ENCODE measurements around the gene ZNF764. TPM values are rescaled to one million over a fixed set of nuclear protein-coding genes. Genes with fewer than 3 reads are reported as not detected.

Gene ZNF764
- polyA plus RNA-seq, 3 donors, result 0.94 to 4.6 (median 1.0) TPM

DNA sequence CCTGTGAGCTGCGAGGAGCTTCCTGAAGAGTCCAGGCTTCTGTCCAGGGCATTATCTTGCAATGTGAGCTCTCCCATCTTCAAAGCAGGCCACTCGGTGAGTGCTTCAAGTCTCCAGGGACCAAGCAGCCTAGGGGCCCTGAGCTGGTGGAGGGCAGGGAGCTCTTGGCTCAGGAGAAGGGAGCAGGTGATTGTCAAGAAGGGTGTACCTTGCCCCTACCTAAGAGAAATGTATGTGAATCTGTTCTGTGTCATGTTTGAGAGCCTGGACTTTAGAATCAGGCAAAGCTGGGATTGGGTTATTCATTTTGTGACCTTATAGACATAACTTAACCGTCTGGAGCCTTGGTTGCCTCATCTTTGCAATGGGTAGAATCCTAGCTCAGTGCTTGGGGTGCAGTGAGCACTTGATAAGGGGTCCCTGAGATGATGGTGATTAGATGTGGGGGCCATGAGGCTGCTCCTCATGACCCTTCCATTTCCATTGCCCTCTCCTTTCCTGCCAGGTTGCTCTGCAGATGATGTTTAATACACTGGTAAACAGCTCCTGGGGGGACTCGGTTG, 47.7 kb downstream of the ZNF764 start:
- no peak overlapping the region for H2AFZ ChIP-seq (ENCODE audit: insufficient read depth, low read depth, low read length, poor library complexity, severe bottlenecking)
- TF ChIP-seq, protein P1, sequence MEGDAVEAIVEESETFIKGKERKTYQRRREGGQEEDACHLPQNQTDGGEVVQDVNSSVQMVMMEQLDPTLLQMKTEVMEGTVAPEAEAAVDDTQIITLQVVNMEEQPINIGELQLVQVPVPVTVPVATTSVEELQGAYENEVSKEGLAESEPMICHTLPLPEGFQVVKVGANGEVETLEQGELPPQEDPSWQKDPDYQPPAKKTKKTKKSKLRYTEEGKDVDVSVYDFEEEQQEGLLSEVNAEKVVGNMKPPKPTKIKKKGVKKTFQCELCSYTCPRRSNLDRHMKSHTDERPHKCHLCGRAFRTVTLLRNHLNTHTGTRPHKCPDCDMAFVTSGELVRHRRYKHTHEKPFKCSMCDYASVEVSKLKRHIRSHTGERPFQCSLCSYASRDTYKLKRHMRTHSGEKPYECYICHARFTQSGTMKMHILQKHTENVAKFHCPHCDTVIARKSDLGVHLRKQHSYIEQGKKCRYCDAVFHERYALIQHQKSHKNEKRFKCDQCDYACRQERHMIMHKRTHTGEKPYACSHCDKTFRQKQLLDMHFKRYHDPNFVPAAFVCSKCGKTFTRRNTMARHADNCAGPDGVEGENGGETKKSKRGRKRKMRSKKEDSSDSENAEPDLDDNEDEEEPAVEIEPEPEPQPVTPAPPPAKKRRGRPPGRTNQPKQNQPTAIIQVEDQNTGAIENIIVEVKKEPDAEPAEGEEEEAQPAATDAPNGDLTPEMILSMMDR (IDR thresholded peaks at IDR 0.05), result no peak
- H3K27me3 ChIP-seq (ENCODE audit: control insufficient read depth in 2 of 2, insufficient read depth in 2 of 2, low read length in 2 of 2), result no peaks in the 10 kb centered on the region
- no peak overlapping the region for H3K4me3 ChIP-seq (replicated peaks in 1 of 3; ENCODE audit: low read depth in 2 of 3, low read length in 3 of 3)
- no peak for DNase-seq
- no peak overlapping the region for H3K4me2 ChIP-seq (replicated peaks; ENCODE audit: extremely low read depth, low read length, poor library complexity, severe bottlenecking)
- no peak overlapping the region for H3K27ac ChIP-seq (ENCODE audit: low read depth in 1 of 2, low read length in 2 of 2)
- H3K4me1 ChIP-seq (ENCODE audit: control insufficient read depth in 1 of 2, insufficient read depth in 2 of 2, low read length in 2 of 2), result no peaks in the 10 kb centered on the region
- H3K9ac ChIP-seq (ENCODE audit: insufficient read depth, low read length, poor library complexity, severe bottlenecking), result no peak overlapping the region
- peaks cover 93% of the 10 kb centered on the region for H4K20me1 ChIP-seq (ENCODE audit: insufficient read depth, low read length)
- H3K36me3 Mint-ChIP-seq, result peaks cover 76 to 98% of the 10 kb centered on the region in 2 donors
- H3K79me2 ChIP-seq (ENCODE audit: insufficient read depth, low read length), result no peaks in the 10 kb centered on the region
- H3K9me3 Mint-ChIP-seq, result peaks cover 0 to 1% (median 0%) of the 10 kb centered on the region in 7 donors
- H3K4me1 Mint-ChIP-seq, result no peaks in the 10 kb centered on the region
- H3K4me3 Mint-ChIP-seq, result no peak overlapping the region
- peak overlapping the region in 2 of 7 donors; percentile 19 to 33 for H3K27ac Mint-ChIP-seq
- no peaks in the 10 kb centered on the region for H3K9me3 ChIP-seq (replicated peaks in 1 of 2; ENCODE audit: control insufficient read depth in 1 of 2, insufficient read depth in 1 of 2, low read length in 2 of 2)
- WGBS (ENCODE audit: insufficient coverage), result 94% methylated on average over 2 of the region's 4 CpGs
- H3K27me3 Mint-ChIP-seq (ENCODE audit: low read depth in 3 of 3), result peaks cover 0 to 3% (median 0%) of the 10 kb centered on the region in 3 donors
- intact Hi-C loops (cut with micrococcal nuclease), result no loop called here
- H3K36me3 ChIP-seq (replicated peaks in 1 of 2; ENCODE audit: control insufficient read depth in 1 of 2, insufficient read depth in 2 of 2, low read length in 2 of 2), result peaks cover 90 to 93% of the 10 kb centered on the region in 2 donors

DNA sequence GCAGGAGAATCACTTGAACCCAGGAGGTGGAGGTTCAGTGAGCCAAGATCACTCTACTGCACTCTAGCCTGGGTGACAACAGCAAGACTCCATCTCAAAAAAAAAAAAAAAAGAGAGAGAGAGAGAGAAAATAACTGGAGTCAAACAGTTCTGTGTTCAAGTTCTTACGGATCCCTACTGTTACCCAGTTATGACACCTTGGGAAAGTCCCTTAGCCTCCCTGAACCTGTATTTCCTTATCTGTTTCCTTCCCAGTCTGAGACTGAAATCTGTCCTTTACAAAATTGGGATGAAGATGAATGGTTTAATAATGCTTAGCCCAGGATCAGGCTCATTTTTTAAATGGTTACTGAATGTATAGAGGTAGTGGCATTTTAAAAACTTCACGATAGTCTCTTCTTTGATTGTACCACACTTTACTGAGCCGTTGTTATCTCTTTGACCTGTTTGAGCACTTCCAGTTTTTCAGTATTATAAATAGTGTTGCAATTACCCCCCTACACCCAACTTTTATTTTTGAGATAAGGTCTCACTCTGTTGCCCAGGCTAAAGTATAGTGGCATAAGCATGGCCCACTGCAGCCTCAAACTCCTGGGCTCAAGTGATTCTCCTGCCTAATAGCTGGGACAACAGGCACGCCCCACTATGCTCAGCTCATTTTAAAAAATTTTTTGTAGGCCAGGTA, 49.0 kb downstream of the ZNF764 start:
- intact Hi-C loops (cut with micrococcal nuclease), result no loop called here
- TF ChIP-seq, protein P1 (IDR thresholded peaks at IDR 0.05), result no peak

More for the DNA sequence above, 49.0 kb downstream of the ZNF764 start:
- Histone ChIP-seq H3K9ac (ENCODE audit: insufficient read depth, low read length, poor library complexity, severe bottlenecking) (no peak overlapping the region), H4K20me1 (ENCODE audit: insufficient read depth, low read length) (peaks cover 93% of the 10 kb centered on the region), H3K79me2 (ENCODE audit: insufficient read depth, low read length) (no peaks in the 10 kb centered on the region), H3K27ac (ENCODE audit: low read depth in 1 of 2, low read length in 2 of 2) (no peak overlapping the region), H3K4me2 (replicated peaks; ENCODE audit: extremely low read depth, low read length, poor library complexity, severe bottlenecking) (no peak overlapping the region), H3K27me3 (ENCODE audit: control insufficient read depth in 2 of 2, insufficient read depth in 2 of 2, low read length in 2 of 2) (no peaks in the 10 kb centered on the region), H2AFZ (ENCODE audit: insufficient read depth, low read depth, low read length, poor library complexity, severe bottlenecking) (no peak overlapping the region), H3K36me3 (replicated peaks in 1 of 2; ENCODE audit: control insufficient read depth in 1 of 2, insufficient read depth in 2 of 2, low read length in 2 of 2) (peaks cover 91 to 93% of the 10 kb centered on the region in 2 donors), H3K4me1 (ENCODE audit: control insufficient read depth in 1 of 2, insufficient read depth in 2 of 2, low read length in 2 of 2) (no peaks in the 10 kb centered on the region), H3K9me3 (replicated peaks in 1 of 2; ENCODE audit: control insufficient read depth in 1 of 2, insufficient read depth in 1 of 2, low read length in 2 of 2) (no peaks in the 10 kb centered on the region), H3K4me3 (replicated peaks in 1 of 3; ENCODE audit: low read depth in 2 of 3, low read length in 3 of 3) (no peak overlapping the region)
- no peak for DNase-seq
- peak overlapping the region in 2 of 7 donors; percentile 21 to 80 for H3K27ac Mint-ChIP-seq
- H3K4me1 Mint-ChIP-seq, result no peaks in the 10 kb centered on the region
- peaks cover 77 to 98% of the 10 kb centered on the region in 2 donors for H3K36me3 Mint-ChIP-seq
- H3K9me3 Mint-ChIP-seq, result peaks cover 0 to 1% (median 0%) of the 10 kb centered on the region in 7 donors
- peaks cover 0 to 2% (median 0%) of the 10 kb centered on the region in 3 donors for H3K27me3 Mint-ChIP-seq (ENCODE audit: low read depth in 3 of 3)
- WGBS (ENCODE audit: insufficient coverage), result 100% methylated on average over 1 of the region's 4 CpGs
- H3K4me3 Mint-ChIP-seq, result no peak overlapping the region

Small RNA genes lying within 50 kb of the gene (small RNA-seq; reads per million reads assigned to genes)
- gene AC093249.4 (ENCODE audit: insufficient read length, low read depth) (not detected), gene MIR4518 (ENCODE audit: insufficient read length, low read depth) (0.94 reads per million)

Other genes starting within 250 kb of the ZNF764 start
- 10 to 100 TPM; 23.9 to 31.8 (median 31.0) TPM for gene CD2BP2, start 203.1 kb downstream of the ZNF764 start, polyA plus RNA-seq
- 10 to 100 TPM; 12.2 to 36.0 (median 13.8) TPM for gene TBC1D10B, start 187.9 kb downstream of the ZNF764 start, polyA plus RNA-seq
- 1 to 10 TPM in 2 of 3 donors, not detected in 1; 1.6 to 1.9 TPM for gene MYL11, start 183.6 kb downstream of the ZNF764 start, polyA plus RNA-seq
- under 1 TPM; 0.31 to 0.60 (median 0.49) TPM for gene SEPTIN1, start 175.8 kb downstream of the ZNF764 start, polyA plus RNA-seq
- 1 to 10 TPM in 1 of 3 donors, under 1 TPM in 2; 0.67 to 1.4 (median 0.93) TPM for gene ZNF48, start 163.0 kb downstream of the ZNF764 start, polyA plus RNA-seq
- under 1 TPM; 0.39 to 0.68 (median 0.51) TPM for gene ZNF771, start 150.8 kb downstream of the ZNF764 start, polyA plus RNA-seq
- gene DCTPP1, start 128.3 kb downstream of the ZNF764 start, polyA plus RNA-seq, result 10 to 100 TPM; 10.5 to 45.5 (median 32.2) TPM
- gene SEPHS2, start 112.5 kb downstream of the ZNF764 start, polyA plus RNA-seq, result 10 to 100 TPM; 12.8 to 56.4 (median 54.2) TPM
- 100 to 1,000 TPM in 2 of 3 donors, 10 to 100 TPM in 1; 56.8 to 474 (median 109) TPM for gene ITGAL, start 85.6 kb downstream of the ZNF764 start, polyA plus RNA-seq
- 10 to 100 TPM in 1 of 3 donors, 1 to 10 TPM in 2; 2.8 to 13.4 (median 3.0) TPM for gene ZNF768, start 31.8 kb downstream of the ZNF764 start, polyA plus RNA-seq
- 1 to 10 TPM; 4.1 to 6.6 (median 4.4) TPM for gene ZNF747, start 23.5 kb downstream of the ZNF764 start, polyA plus RNA-seq
- 10 to 100 TPM; 10.3 to 24.1 (median 18.9) TPM for gene ZNF688, start 13.3 kb upstream of the ZNF764 start, polyA plus RNA-seq
- gene ZNF785, start 27.3 kb upstream of the ZNF764 start, polyA plus RNA-seq, result 1 to 10 TPM in 2 of 3 donors, under 1 TPM in 1; 0.67 to 9.0 (median 1.1) TPM
- 10 to 100 TPM in 1 of 3 donors, 1 to 10 TPM in 2; 4.1 to 11.2 (median 8.0) TPM for gene ZNF689, start 52.0 kb upstream of the ZNF764 start, polyA plus RNA-seq
- 10 to 100 TPM in 2 of 3 donors, 1 to 10 TPM in 1; 6.1 to 32.6 (median 10.4) TPM for gene PRR14, start 92.6 kb upstream of the ZNF764 start, polyA plus RNA-seq
- 10 to 100 TPM in 1 of 3 donors, 1 to 10 TPM in 2; 1.4 to 44.8 (median 2.1) TPM for gene FBRS, start 100.1 kb upstream of the ZNF764 start, polyA plus RNA-seq
- gene SRCAP, start 140.8 kb upstream of the ZNF764 start, polyA plus RNA-seq, result 10 to 100 TPM in 1 of 3 donors, 1 to 10 TPM in 2; 3.0 to 16.0 (median 6.3) TPM
- 100 to 1,000 TPM in 1 of 3 donors, 10 to 100 TPM in 2; 45.4 to 115 (median 54.2) TPM for gene PHKG2, start 190.1 kb upstream of the ZNF764 start, polyA plus RNA-seq
- 10 to 100 TPM in 1 of 3 donors, 1 to 10 TPM in 2; 2.4 to 25.3 (median 3.5) TPM for gene CFAP119, start 203.7 kb upstream of the ZNF764 start, polyA plus RNA-seq
- gene RNF40, start 203.9 kb upstream of the ZNF764 start, polyA plus RNA-seq, result 10 to 100 TPM; 14.8 to 53.5 (median 34.9) TPM
- 1 to 10 TPM in 1 of 3 donors, under 1 TPM in 2; 0.27 to 2.0 (median 0.73) TPM for gene ZNF629, start 228.8 kb upstream of the ZNF764 start, polyA plus RNA-seq

Measured in CD14-positive monocyte (primary cell).